ENCODE data around the gene CCNQ. TPM values are rescaled to one million over a fixed set of nuclear protein-coding genes. Genes with fewer than 3 reads are reported as not detected.

Gene CCNQ
- total RNA-seq, 2 experiments from 2014 or later = 19.0 to 19.7 TPM

- H3K9me3 Mint-ChIP-seq = no peaks in the 10 kb centered on the region
- H3K4me1 Mint-ChIP-seq = peaks cover 7% of the 10 kb centered on the region
- ATAC-seq (ENCODE audit: low read depth) (no peak), DNase-seq (no peak)
- no peak overlapping the region for H3K4me3 Mint-ChIP-seq
- POLR2A ChIA-PET = no interaction called here
- no peaks in the 10 kb centered on the region for H3K36me3 Mint-ChIP-seq
- peaks cover 2% of the 10 kb centered on the region for H3K27me3 Mint-ChIP-seq
- H3K27ac Mint-ChIP-seq = no peak overlapping the region
Measured at GRCh38 chrX:153578200-153578835, 20.6 kb downstream of the CCNQ start.

- Mint-ChIP-seq H3K4me1 (no peaks in the 10 kb centered on the region), H3K27me3 (peaks cover 2% of the 10 kb centered on the region), H3K4me3 (no peak overlapping the region), H3K36me3 (no peaks in the 10 kb centered on the region), H3K9me3 (no peaks in the 10 kb centered on the region), H3K27ac (no peak overlapping the region)
- DNase-seq (no peak), ATAC-seq (ENCODE audit: low read depth) (no peak)
- POLR2A ChIA-PET = no interaction called here
Measured at GRCh38 chrX:153576961-153577360, 22.0 kb downstream of the CCNQ start.

DNA sequence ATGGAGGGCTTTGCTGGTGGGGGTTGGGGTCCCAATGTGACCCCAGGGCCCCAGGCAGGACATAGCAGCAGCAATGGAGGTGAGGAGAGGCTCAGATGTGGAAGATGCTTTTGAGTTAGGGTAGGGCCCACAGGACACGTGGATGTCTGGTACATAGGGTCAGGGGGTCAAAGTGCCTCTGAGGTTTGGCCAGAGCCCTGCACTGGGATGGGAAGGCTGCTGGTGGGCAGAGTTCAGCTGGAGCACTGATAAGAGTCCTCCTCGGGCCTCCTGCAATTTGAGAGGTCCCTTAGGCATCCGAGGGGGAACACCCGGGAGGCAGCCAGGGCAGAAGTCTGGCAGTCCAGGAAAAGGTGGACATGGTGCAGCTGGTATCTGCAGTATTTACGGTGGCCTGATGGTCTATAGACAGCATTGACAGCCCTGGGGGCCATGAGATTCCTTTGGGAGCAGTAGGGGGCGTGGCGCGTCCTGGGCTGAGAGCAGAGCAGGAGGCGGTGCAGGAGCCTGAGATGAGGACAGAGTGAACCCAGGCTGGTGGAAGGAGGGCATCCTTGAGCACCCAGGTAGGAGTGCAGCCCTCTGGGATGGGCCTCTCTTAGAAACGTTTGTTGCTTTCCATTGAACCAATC is 22.6 kb downstream of the CCNQ start:
- DNase-seq (no peak), ATAC-seq (ENCODE audit: low read depth) (no peak)
- POLR2A ChIA-PET = no interaction called here
- H3K9me3 Mint-ChIP-seq = no peaks in the 10 kb centered on the region
- H3K27ac Mint-ChIP-seq = no peak overlapping the region
- no peaks in the 10 kb centered on the region for H3K4me1 Mint-ChIP-seq
- peaks cover 2% of the 10 kb centered on the region for H3K27me3 Mint-ChIP-seq
- H3K4me3 Mint-ChIP-seq = no peak overlapping the region
- no peaks in the 10 kb centered on the region for H3K36me3 Mint-ChIP-seq

DNA sequence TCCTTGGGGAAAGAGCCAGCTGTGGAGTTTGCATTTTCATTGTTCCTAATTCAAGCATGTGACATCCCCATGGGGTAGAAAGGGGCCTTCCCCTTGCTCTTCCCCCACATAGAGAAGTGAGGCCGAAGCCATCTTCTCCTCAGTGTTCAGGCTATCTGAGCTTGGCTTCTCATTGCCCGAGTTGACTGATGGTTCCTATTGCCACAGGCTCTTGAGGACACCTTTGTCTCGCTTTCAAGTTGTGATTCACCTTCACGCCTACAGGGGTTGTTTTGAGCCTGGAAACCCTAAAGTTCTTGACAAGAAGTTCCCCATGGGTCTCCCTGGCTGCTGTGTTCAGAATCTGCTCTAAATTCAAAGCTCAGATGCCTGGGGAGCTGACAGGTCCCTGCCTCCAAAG is 25.0 kb downstream of the CCNQ start:
- H3K4me3 Mint-ChIP-seq = no peak overlapping the region
- no peaks in the 10 kb centered on the region for H3K27me3 Mint-ChIP-seq
- DNase-seq (no peak), ATAC-seq (ENCODE audit: low read depth) (no peak)
- H3K36me3 Mint-ChIP-seq = no peaks in the 10 kb centered on the region
- no peak overlapping the region for H3K27ac Mint-ChIP-seq
- no peaks in the 10 kb centered on the region for H3K9me3 Mint-ChIP-seq
- peaks cover 4% of the 10 kb centered on the region for H3K4me1 Mint-ChIP-seq
- POLR2A ChIA-PET = no interaction called here

- Mint-ChIP-seq H3K4me3 (no peak overlapping the region), H3K9me3 (no peaks in the 10 kb centered on the region), H3K36me3 (no peaks in the 10 kb centered on the region), H3K27me3 (no peaks in the 10 kb centered on the region), H3K27ac (no peak overlapping the region), H3K4me1 (peaks cover 4% of the 10 kb centered on the region)
- POLR2A ChIA-PET = no interaction called here
- DNase-seq (no peak), ATAC-seq (ENCODE audit: low read depth) (no peak)
Measured at GRCh38 chrX:153572601-153573000, 26.3 kb downstream of the CCNQ start.

DNA sequence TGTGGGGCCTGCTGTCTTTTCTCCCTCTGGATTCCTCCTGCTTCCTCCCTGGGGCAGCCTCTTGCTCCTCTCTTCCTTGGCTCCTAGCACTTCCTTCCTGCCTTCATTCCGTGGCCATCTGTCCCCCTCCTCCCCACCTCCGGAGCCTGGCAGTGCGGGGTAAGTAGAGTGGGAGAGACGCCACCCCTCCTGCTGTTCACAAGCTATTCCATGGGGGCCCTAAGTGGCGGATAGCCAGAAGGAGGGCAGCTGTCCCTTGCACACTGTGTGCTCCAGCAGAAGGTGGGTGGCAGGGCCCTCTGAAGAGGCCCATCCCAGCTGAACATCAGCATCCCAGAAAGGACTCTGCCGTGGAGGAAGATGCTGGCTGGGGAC is 27.4 kb downstream of the CCNQ start:
- Mint-ChIP-seq H3K4me1 (peaks cover 4% of the 10 kb centered on the region), H3K27ac (peak overlapping the region; percentile 75), H3K36me3 (no peaks in the 10 kb centered on the region), H3K9me3 (no peaks in the 10 kb centered on the region), H3K27me3 (no peaks in the 10 kb centered on the region), H3K4me3 (no peak overlapping the region)
- POLR2A ChIA-PET = no interaction called here
- DNase-seq (no peak), ATAC-seq (ENCODE audit: low read depth) (no peak)

DNA sequence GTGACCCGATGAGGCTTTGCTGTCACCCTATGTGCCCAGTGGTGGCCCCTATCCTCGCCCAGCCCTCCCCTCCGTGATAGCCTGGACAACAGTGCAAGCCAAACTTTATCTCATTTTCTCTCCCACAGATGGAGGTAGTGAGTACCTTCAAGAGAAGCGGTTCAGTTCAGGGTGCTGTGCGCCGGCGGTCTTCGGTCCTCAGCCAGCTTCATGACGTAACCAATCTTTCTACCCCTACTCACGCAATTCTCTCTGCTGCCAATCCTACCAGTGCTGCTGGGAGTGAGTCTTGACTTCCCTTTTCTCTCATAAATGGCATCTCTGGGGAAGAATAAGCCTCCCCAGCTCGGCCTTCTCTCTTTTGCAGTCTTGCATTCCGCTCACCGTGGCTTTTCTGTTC is 29.5 kb downstream of the CCNQ start:
- Mint-ChIP-seq H3K27me3 (no peaks in the 10 kb centered on the region), H3K27ac (no peak overlapping the region), H3K4me1 (peaks cover 4% of the 10 kb centered on the region), H3K36me3 (no peaks in the 10 kb centered on the region), H3K9me3 (no peaks in the 10 kb centered on the region), H3K4me3 (no peak overlapping the region)
- POLR2A ChIA-PET = no interaction called here
- DNase-seq (no peak), ATAC-seq (ENCODE audit: low read depth) (no peak)

DNA sequence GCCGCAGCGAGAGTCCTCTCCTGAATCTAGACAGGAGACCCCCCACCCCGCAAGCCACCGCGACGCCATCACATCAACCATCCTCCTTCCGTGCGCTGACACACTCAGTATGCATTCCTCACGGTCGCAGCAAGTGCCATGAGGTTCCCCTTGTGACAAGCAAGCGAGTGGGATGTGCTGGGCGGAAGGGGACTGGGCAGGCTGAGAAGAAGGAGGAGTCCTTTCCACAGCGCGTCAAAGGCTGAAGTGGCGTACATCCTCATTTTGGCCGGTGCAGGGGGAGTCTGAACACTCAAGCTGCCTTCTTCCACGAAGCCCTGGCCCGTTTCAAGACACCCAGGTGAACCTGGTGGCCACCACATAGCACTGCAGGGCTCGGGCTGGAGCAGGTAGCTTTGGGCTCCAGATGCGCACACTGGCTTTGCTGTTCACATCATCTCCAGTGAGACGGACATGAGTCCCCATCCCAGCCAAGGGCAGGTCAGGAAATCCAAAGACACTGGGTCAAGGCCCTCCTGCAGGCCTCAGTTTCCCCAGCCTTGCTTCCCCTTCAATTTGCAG is 30.4 kb downstream of the CCNQ start:
- Mint-ChIP-seq H3K27me3 (no peaks in the 10 kb centered on the region), H3K4me1 (peaks cover 4% of the 10 kb centered on the region), H3K36me3 (no peaks in the 10 kb centered on the region), H3K27ac (no peak overlapping the region), H3K4me3 (no peak overlapping the region), H3K9me3 (no peaks in the 10 kb centered on the region)
- POLR2A ChIA-PET = no interaction called here
- DNase-seq (no peak), ATAC-seq (ENCODE audit: low read depth) (no peak)

DNA sequence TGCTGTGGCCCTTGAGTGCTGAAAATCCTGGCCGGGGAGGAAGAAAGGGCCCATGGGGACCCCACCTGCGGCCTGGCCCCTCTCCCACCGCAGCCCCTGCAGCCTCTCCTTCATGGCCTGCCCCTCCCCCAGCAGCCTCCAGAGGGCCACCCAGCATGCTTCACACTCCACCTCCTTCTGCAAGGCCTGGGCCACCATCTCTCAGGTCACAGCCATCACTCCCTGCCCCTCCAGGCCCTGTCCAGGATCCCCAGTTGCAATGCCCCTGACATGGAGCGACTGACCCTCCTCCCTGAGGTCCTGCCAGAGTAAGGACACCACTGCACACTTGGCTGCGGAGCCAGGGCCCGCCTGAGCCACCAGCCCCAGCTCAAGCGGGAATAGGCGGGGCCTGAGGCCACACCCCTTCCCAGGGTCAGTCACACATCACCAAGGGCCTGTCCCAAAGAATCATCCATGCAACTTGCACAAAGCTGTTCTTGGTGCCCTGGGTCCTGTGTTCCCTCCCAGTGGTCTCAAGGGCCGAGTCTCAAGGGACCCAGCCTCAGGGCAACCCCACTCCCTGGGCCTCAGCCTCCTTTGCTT is 32.9 kb downstream of the CCNQ start:
- Mint-ChIP-seq H3K36me3 (no peaks in the 10 kb centered on the region), H3K4me3 (no peak overlapping the region), H3K27me3 (no peaks in the 10 kb centered on the region), H3K4me1 (peaks cover 2% of the 10 kb centered on the region), H3K9me3 (no peaks in the 10 kb centered on the region), H3K27ac (no peak overlapping the region)
- ATAC-seq (ENCODE audit: low read depth) = no peak
- POLR2A ChIA-PET = no interaction called here
- DNase-seq = no peak

DNA sequence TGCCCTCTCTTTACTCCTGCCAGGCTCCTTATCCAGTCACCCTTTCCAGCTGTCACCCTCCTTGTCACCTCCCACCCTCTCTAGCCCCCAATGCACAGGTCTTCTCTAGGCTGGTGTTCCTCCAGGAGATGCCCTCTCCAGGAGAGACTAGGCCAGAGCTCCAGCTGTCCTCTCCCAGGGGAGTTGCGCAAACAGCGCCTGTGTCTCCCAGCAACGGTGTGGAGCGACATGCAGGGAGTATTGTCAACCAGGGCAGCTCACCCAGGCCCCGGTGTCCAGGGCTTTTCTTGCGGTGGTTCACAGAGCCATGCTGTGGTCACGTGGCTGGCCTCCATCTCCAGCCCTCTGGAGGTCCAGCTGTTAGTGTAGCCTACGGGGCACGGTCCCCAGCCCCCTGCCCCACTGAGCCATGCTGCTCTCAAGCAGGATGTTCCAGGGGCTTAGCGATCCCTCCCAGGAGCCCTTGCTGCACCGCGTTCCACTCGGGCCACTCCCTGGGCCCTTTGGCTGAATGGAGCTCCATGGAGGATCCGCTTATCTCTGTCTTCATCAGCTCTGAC is 34.8 kb downstream of the CCNQ start:
- no peaks in the 10 kb centered on the region for H3K36me3 Mint-ChIP-seq
- no peaks in the 10 kb centered on the region for H3K27me3 Mint-ChIP-seq
- POLR2A ChIA-PET = interaction anchor here (0.5 kb wide), 1 partner anchor 115 kb away, joined by 4 read pairs; no protein-coding TSS in a partner anchor
- no peaks in the 10 kb centered on the region for H3K4me1 Mint-ChIP-seq
- ATAC-seq (ENCODE audit: low read depth) (no peak), DNase-seq (no peak)
- no peak overlapping the region for H3K27ac Mint-ChIP-seq
- H3K9me3 Mint-ChIP-seq = no peaks in the 10 kb centered on the region
- no peak overlapping the region for H3K4me3 Mint-ChIP-seq

DNA sequence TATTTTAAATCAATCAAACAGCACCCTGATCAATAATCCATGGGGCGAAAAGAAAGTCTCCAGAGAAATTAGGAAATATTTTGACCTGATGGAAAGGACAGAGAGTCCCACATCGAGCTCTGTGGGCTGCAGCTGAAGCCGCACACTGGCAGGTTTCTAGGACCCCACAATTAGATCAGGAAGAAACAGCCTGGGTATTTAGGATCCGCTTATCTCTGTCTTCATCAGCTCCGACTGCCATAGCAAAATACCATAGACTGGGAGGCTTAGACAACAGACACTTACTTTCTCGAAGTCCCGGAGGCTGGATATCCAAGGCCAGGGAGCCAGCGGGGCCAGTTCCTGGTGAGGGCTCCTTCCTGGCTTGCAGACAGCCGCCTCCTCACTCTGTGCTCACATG is 36.4 kb downstream of the CCNQ start:
- Mint-ChIP-seq H3K27ac (no peak overlapping the region), H3K4me1 (no peaks in the 10 kb centered on the region), H3K36me3 (no peaks in the 10 kb centered on the region), H3K4me3 (no peak overlapping the region), H3K27me3 (no peaks in the 10 kb centered on the region), H3K9me3 (no peaks in the 10 kb centered on the region)
- DNase-seq (no peak), ATAC-seq (ENCODE audit: low read depth) (no peak)
- POLR2A ChIA-PET = no interaction called here

- DNase-seq (no peak), ATAC-seq (ENCODE audit: low read depth) (no peak)
- H3K27me3 Mint-ChIP-seq = no peaks in the 10 kb centered on the region
- H3K4me3 Mint-ChIP-seq = no peak overlapping the region
- POLR2A ChIA-PET = no interaction called here
- H3K4me1 Mint-ChIP-seq = no peaks in the 10 kb centered on the region
- H3K36me3 Mint-ChIP-seq = no peaks in the 10 kb centered on the region
- no peaks in the 10 kb centered on the region for H3K9me3 Mint-ChIP-seq
- no peak overlapping the region for H3K27ac Mint-ChIP-seq
Measured at GRCh38 chrX:153561337-153561736, 37.6 kb downstream of the CCNQ start.

- no peak for DNase-seq
- Mint-ChIP-seq H3K4me1 (no peaks in the 10 kb centered on the region), H3K27ac (no peak overlapping the region), H3K9me3 (no peaks in the 10 kb centered on the region), H3K4me3 (no peak overlapping the region), H3K36me3 (no peaks in the 10 kb centered on the region), H3K27me3 (no peaks in the 10 kb centered on the region)
- POLR2A ChIA-PET = no interaction called here
- no peak for ATAC-seq (ENCODE audit: low read depth)
Measured at GRCh38 chrX:153560466-153560865, 38.5 kb downstream of the CCNQ start.

DNA sequence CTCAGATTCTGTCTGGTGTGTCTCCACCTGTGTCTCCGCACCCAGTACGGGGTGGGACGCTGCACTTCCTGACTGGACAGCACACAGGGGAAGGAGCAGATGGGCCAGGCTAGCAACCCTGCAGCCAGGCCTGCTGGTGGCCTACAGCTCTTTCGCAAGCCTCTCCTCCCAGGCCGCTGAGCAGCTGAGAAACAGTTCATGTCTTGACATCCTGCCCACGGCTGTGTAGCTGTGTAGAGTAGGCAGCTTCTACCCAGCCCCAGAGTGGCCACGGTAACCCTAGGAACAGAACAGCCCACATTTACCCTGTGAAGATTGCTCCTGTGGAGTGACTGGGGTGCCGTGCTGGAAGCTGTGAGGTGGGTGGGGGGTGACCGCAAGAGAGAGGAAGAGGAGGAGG is 38.9 kb downstream of the CCNQ start:
- Mint-ChIP-seq H3K4me1 (no peaks in the 10 kb centered on the region), H3K4me3 (no peak overlapping the region), H3K9me3 (no peaks in the 10 kb centered on the region), H3K27me3 (no peaks in the 10 kb centered on the region), H3K27ac (no peak overlapping the region), H3K36me3 (no peaks in the 10 kb centered on the region)
- ATAC-seq (ENCODE audit: low read depth) (peak; percentile 69), DNase-seq (no peak)
- POLR2A ChIA-PET = no interaction called here
